GM10248 (cell line): ENCODE data around the gene WDR27.
A peak's percentile ranks its signal among the peaks of the same experiment; 100 is the strongest.

Experiments used
- CTCF ChIA-PET: fragments of 300-600 bp; sonication (Branson Sonifier 250); formaldehyde crosslinking; extraction: SDS; loops from one replicate; lab custom pipeline; 2021; ENCODE audit warnings: antibody characterized with exemption; lab: Yijun Ruan, JAX
- POLR2A ChIA-PET: fragments of 350-650 bp; sonication (Branson Sonifier 250); formaldehyde crosslinking; extraction: SDS; loops from one replicate; lab custom pipeline; 2020; ENCODE audit warnings: antibody characterized with exemption; lab: Yijun Ruan, JAX
- DNase-seq: peaks from one replicate; pipeline ENCODE4 v3.0.0; 2012; ENCODE audit errors: extremely low spot score
- CTCF ChIP-seq: IDR thresholded peaks from 2 replicates; pipeline ENCODE4 v1.5.1; 2012; ENCODE audit warnings: mild to moderate bottlenecking, low read depth; ENCODE audit errors: extremely low read depth, missing control alignments, control extremely low read depth

Gene WDR27

GRCh38 chr6:169654598-169655391 lies 47.0 kb downstream of the WDR27 start:
- POLR2A ChIA-PET, result interaction anchor here (0.6 kb wide), 1 partner anchor 13 kb away, joined by 3 read pairs; no protein-coding TSS in a partner anchor
- CTCF ChIA-PET, result interaction anchor here (1.5 to 1.8 kb wide), 2 partner anchors 18 to 143 kb away, joined by 3 to 4 read pairs; no protein-coding TSS in a partner anchor
- peak; percentile 72 for DNase-seq
- TF ChIP-seq CTCF, result no peak

GRCh38 chr6:169653691-169654090 lies 48.1 kb downstream of the WDR27 start:
- no peak for TF ChIP-seq CTCF
- ChIA-PET CTCF (interaction anchor here (0.7 to 1.8 kb wide), 3 partner anchors 19 to 141 kb away, joined by 3 to 4 read pairs (median 3); no protein-coding TSS in a partner anchor), POLR2A (no interaction called here)
- no peak for DNase-seq

- no peak for TF ChIP-seq CTCF
- POLR2A ChIA-PET, result no interaction called here
- no peak for DNase-seq
- CTCF ChIA-PET, result no interaction called here
These were observed 48.9 kb downstream of the WDR27 start for GRCh38 chr6:169652896-169653295.

GRCh38 chr6:169651498-169651897 lies 50.3 kb downstream of the WDR27 start:
- no peak for TF ChIP-seq CTCF
- ChIA-PET CTCF (no interaction called here), POLR2A (no interaction called here)
- no peak for DNase-seq

- ChIA-PET CTCF (no interaction called here), POLR2A (no interaction called here)
- DNase-seq, result no peak
- no peak for TF ChIP-seq CTCF
These were observed 50.9 kb downstream of the WDR27 start for GRCh38 chr6:169650959-169651292.

- CTCF ChIA-PET, result no interaction called here
- no peak for DNase-seq
- POLR2A ChIA-PET, result no interaction called here
- no peak for TF ChIP-seq CTCF
These were observed 51.4 kb downstream of the WDR27 start for GRCh38 chr6:169650241-169650958.
